ENCODE measurements around the gene TUBAL3. TPM values are rescaled to one million over a fixed set of nuclear protein-coding genes. Genes with fewer than 3 reads are reported as not detected.
A peak's percentile ranks its signal among the peaks of the same experiment; 100 is the strongest.

The TUBAL3 gene
- polyA plus RNA-seq, 2 of the 4 experiments (the other 2 are of a cell fraction), result 0.34 to 1.4 TPM

GRCh38 chr10:5419466-5420094 lies 15.0 kb upstream of the TUBAL3 start:
- no peak overlapping the region for H3K4me2 ChIP-seq
- no peak for TF ChIP-seq ZFP36 (IDR thresholded peaks at IDR 0.05; ENCODE audit: borderline replicate concordance, partially characterized antibody)
- TF ChIP-seq POLR2AphosphoS2 (conservative IDR thresholded peaks at IDR 0.05; ENCODE audit: low read length), result no peak
- no peak for TF ChIP-seq KDM5A (IDR thresholded peaks at IDR 0.05)
- no peak for TF ChIP-seq NFE2L2 (conservative IDR thresholded peaks at IDR 0.05; ENCODE audit: low read length)
- ChIA-PET POLR2A (no interaction called here), CTCF (interaction anchor here (0.9 to 2.6 kb wide), 4 partner anchors 14 to 605 kb away, joined by 3 to 8 read pairs (median 7); no protein-coding TSS in a partner anchor)
- no peak overlapping the region for H3K4me3 ChIP-seq
- 94% methylated on average over 3 of the region's 3 CpGs for WGBS (ENCODE audit: missing lambda C conversion rate)
- no peak overlapping the region for H3K27ac ChIP-seq
- ATAC-seq (no peak), FAIRE-seq (no peak), DNase-seq (ENCODE audit: low read depth in 1 of 2, low spot score in 1 of 2) (no peak)
- peaks cover 5% of the 10 kb centered on the region for H3K4me1 ChIP-seq
- peaks cover 21% of the 10 kb centered on the region for H3K9me3 ChIP-seq

DNA sequence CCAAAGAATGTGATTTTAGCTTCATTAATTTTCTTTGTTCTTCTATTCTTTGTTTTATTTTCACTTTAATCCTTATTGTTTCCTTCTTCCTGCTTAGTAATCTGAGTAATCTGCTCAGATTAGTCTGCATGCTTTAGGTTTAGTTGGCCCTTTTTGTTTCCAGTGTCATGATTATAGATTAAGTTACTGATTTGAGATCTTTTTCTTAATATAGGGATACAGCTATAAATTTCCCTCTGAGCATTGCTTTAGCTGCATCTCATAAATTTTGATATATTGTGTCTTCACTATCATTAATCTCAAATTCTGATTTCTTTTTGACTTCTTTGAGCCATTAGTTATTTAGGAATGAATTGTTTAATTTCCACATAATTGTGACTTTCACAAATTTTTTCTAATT lies 14.0 kb upstream of the TUBAL3 start:
- Histone ChIP-seq H3K4me1 (peaks cover 13% of the 10 kb centered on the region), H3K9me3 (peaks cover 21% of the 10 kb centered on the region), H3K4me3 (no peak overlapping the region), H3K4me2 (no peak overlapping the region), H3K27ac (no peak overlapping the region)
- no peak for DNase-seq (ENCODE audit: low read depth in 1 of 2, low spot score in 1 of 2)
- TF ChIP-seq, protein P1, sequence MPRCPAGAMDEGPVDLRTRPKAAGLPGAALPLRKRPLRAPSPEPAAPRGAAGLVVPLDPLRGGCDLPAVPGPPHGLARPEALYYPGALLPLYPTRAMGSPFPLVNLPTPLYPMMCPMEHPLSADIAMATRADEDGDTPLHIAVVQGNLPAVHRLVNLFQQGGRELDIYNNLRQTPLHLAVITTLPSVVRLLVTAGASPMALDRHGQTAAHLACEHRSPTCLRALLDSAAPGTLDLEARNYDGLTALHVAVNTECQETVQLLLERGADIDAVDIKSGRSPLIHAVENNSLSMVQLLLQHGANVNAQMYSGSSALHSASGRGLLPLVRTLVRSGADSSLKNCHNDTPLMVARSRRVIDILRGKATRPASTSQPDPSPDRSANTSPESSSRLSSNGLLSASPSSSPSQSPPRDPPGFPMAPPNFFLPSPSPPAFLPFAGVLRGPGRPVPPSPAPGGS (IDR thresholded peaks at IDR 0.05), result no peak
- TF ChIP-seq EHMT2 (IDR thresholded peaks at IDR 0.05; ENCODE audit: low read depth), result no peak
- no peak for TF ChIP-seq KDM1A (IDR thresholded peaks at IDR 0.05; ENCODE audit: low read depth)
- TF ChIP-seq, protein P2, sequence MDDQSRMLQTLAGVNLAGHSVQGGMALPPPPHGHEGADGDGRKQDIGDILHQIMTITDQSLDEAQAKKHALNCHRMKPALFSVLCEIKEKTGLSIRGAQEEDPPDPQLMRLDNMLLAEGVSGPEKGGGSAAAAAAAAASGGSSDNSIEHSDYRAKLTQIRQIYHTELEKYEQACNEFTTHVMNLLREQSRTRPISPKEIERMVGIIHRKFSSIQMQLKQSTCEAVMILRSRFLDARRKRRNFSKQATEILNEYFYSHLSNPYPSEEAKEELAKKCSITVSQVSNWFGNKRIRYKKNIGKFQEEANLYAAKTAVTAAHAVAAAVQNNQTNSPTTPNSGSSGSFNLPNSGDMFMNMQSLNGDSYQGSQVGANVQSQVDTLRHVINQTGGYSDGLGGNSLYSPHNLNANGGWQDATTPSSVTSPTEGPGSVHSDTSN (IDR thresholded peaks at IDR 0.05), result no peak
- TF ChIP-seq ZNF302 (CRISPR knock-in tag; IDR thresholded peaks at IDR 0.05), result 0 out of 2 replicates have a peak, but pooled peaks have one; percentile 17
- no peak for TF ChIP-seq HES2 (IDR thresholded peaks at IDR 0.05)
- no peak for TF ChIP-seq USF2 (IDR thresholded peaks at IDR 0.05)
- TF ChIP-seq EHF (CRISPR knock-in tag; IDR thresholded peaks at IDR 0.05), result 0 out of 2 replicates have a peak, but pooled peaks have one; percentile 25
- 0 out of 2 replicates have a peak, but pooled peaks have one; percentile 14 for TF ChIP-seq FOXS1 (CRISPR knock-in tag; IDR thresholded peaks at IDR 0.05)
- no peak for TF ChIP-seq CBX8 (IDR thresholded peaks at IDR 0.05)
- TF ChIP-seq CBX2 (IDR thresholded peaks at IDR 0.05; ENCODE audit: borderline replicate concordance, low read depth), result no peak
- no peak for TF ChIP-seq RNF2 (IDR thresholded peaks at IDR 0.05; ENCODE audit: borderline replicate concordance, low read depth)
- TF ChIP-seq POLR2A (IDR thresholded peaks at IDR 0.05; ENCODE audit: low read length), result no peak
- no peak for TF ChIP-seq RCOR1 (IDR thresholded peaks at IDR 0.05; ENCODE audit: low read depth, low read length)
- TF ChIP-seq, protein P3, sequence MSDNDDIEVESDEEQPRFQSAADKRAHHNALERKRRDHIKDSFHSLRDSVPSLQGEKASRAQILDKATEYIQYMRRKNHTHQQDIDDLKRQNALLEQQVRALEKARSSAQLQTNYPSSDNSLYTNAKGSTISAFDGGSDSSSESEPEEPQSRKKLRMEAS (IDR thresholded peaks at IDR 0.05), result no peak
- TF ChIP-seq HOXA7 (CRISPR knock-in tag; IDR thresholded peaks at IDR 0.05), result no peak
- TF ChIP-seq KDM5A (IDR thresholded peaks at IDR 0.05), result no peak
- ChIA-PET CTCF (interaction anchor here (0.9 to 2.6 kb wide), 3 partner anchors 15 to 604 kb away, joined by 3 to 8 read pairs (median 6); no protein-coding TSS in a partner anchor), POLR2A (no interaction called here)
- no peak for ATAC-seq
- no peak for FAIRE-seq

DNA sequence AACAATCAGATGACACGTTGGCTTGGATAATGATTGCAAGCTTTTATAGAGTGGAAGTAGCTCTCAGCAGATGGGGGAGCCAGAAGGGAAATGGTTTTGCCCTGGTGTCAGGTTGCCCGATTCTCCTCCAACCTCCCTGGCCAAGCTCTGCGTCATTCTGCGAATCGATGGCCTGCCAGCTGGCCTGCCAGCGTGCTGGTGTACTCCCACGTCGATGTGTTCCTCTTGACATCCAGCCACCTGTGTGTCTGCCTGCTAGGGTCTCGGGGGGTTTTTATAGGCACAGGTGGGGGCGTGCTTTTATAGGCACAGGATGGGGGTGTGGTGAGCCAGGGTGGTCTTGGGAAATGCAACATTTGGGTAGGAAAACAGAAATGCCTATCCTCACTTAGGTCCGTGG lies 12.4 kb upstream of the TUBAL3 start:
- Histone ChIP-seq H3K4me1 (peaks cover 13% of the 10 kb centered on the region), H3K9me3 (peaks cover 21% of the 10 kb centered on the region), H3K4me2 (no peak overlapping the region), H3K4me3 (no peak overlapping the region), H3K27ac (no peak overlapping the region)
- POLR2A ChIA-PET, result no interaction called here
- CTCF ChIA-PET, result interaction anchor here (0.6 to 1.1 kb wide), 4 partner anchors 18 to 559 kb away, joined by 3 to 6 read pairs (median 4); no protein-coding TSS in a partner anchor
- FAIRE-seq, result no peak
- WGBS (ENCODE audit: missing lambda C conversion rate), result 96% methylated on average over 11 of the region's 11 CpGs
- no peak for TF ChIP-seq RNF2 (IDR thresholded peaks at IDR 0.05; ENCODE audit: borderline replicate concordance, low read depth)
- no peak for TF ChIP-seq ZSCAN20 (CRISPR knock-in tag; IDR thresholded peaks at IDR 0.05)
- no peak for DNase-seq (ENCODE audit: low read depth in 1 of 2, low spot score in 1 of 2)
- no peak for ATAC-seq
